A549 (cell line): Measurements from ENCODE around the gene CEL.

Experiments
- CTCF ChIP-seq: fragments of >200 bp; sonication (Bioruptor Twin); formaldehyde crosslinking; IDR thresholded peaks from 3 replicates; pipeline ENCODE4 v1.5.1; 2016
- EP300 ChIP-seq, 2 experiments: fragments of >200 bp; sonication (Bioruptor Twin); formaldehyde crosslinking; IDR thresholded peaks; 2 replicates in 1 of 2; 3 replicates in 1 of 2; pipeline ENCODE4 v1.6.1; 2016 to 2017
- HOXA7 ChIP-seq: fragments of 250-450 bp; sonication (Bioruptor Pico); IDR thresholded peaks from 2 replicates; pipeline ENCODE4 v1.5.0; 2020; ENCODE audit warnings: mild to moderate bottlenecking, moderate library complexity
- KDM5A ChIP-seq: fragments of 200-600 bp; sonication (generic); IDR thresholded peaks from 2 replicates; pipeline ENCODE4 v1.6.1; 2016; ENCODE audit warnings: antibody characterized with exemption, mild to moderate bottlenecking
- MAX ChIP-seq: IDR thresholded peaks from 2 replicates; pipeline ENCODE4 v1.6.1; 2012
- POLR2A ChIP-seq: IDR thresholded peaks from 2 replicates; pipeline ENCODE4 v1.6.1; 2012; ENCODE audit warnings: mild to moderate bottlenecking, low read length
- RAD21 ChIP-seq, 2 experiments: fragments of >200 bp in 1 of 2; sonication (Bioruptor Twin) in 1 of 2; formaldehyde crosslinking in 1 of 2; IDR thresholded peaks in 1 of 2; conservative IDR thresholded peaks in 1 of 2; 2 replicates in 1 of 2; 3 replicates in 1 of 2; pipeline ENCODE4 v1.6.1; 2012 to 2018; ENCODE audit warnings: inconsistent platforms in 1 of 2

- TF ChIP-seq KDM5A = no peak
- no peak for TF ChIP-seq MAX
- no peak for TF ChIP-seq RAD21 (conservative IDR thresholded peaks at IDR 0.05 in 1 of 2, IDR thresholded peaks at IDR 0.05 in 1 of 2)
- TF ChIP-seq CTCF = no peak
- TF ChIP-seq HOXA7 (CRISPR knock-in tag) = no peak
- no peak for TF ChIP-seq POLR2A
- TF ChIP-seq EP300 (IDR thresholded peaks at IDR 0.05) = no peak
Measured at GRCh38 chr9:133074111-133074651, 12.4 kb downstream of the CEL start.
